OCI-LY3 (cell line): ENCODE results near the gene P2RX2.

Experiments used
- H2AFZ ChIP-seq: fragments of 200-600, 300-600 bp; shearing (Covaris generic); 2 replicates; pipeline ENCODE4 v1.6.0; 2014; ENCODE audit warnings: antibody characterized with exemption, low read depth, low read length
- H3K27ac ChIP-seq: fragments of 200-600, 300-600 bp; sonication (generic); 2 replicates; pipeline ENCODE4 v1.5.1; 2014; ENCODE audit warnings: mild to moderate bottlenecking, low read length, moderate library complexity, mixed read lengths
- H3K27me3 ChIP-seq: fragments of 200-600, 300-600 bp; sonication (generic); 2 replicates; pipeline ENCODE4 v1.6.1; 2014; ENCODE audit warnings: low read depth, low read length, mixed read lengths
- H3K36me3 ChIP-seq: fragments of 200-600, 300-600 bp; sonication (generic); replicated peaks from 2 replicates; pipeline ENCODE3; 2014; ENCODE audit warnings: low read depth, low read length, mixed read lengths
- H3K4me1 ChIP-seq: fragments of 300-600, 200-600 bp; sonication (generic); 2 replicates; pipeline ENCODE4 v1.6.1; 2014; ENCODE audit warnings: low read length, mixed read lengths
- H3K4me2 ChIP-seq: fragments of 200-600, 300-600 bp; sonication (generic); 2 replicates; pipeline ENCODE4 v1.6.1; 2014; ENCODE audit warnings: low read length, mixed read lengths
- H3K4me3 ChIP-seq: fragments of 300-600, 200-600 bp; sonication (generic); 2 replicates; pipeline ENCODE4 v1.5.1; 2014; ENCODE audit warnings: antibody characterized with exemption, mild to moderate bottlenecking, low read length, moderate library complexity
- H3K79me2 ChIP-seq: fragments of 300-600, 200-600 bp; shearing (Covaris generic); 2 replicates; pipeline ENCODE4 v1.6.1; 2014; ENCODE audit warnings: mild to moderate bottlenecking, low read length, mixed read lengths
- H3K9ac ChIP-seq: fragments of 300-600, 200-600 bp; shearing (Covaris generic); 2 replicates; pipeline ENCODE4 v1.6.0; 2014; ENCODE audit warnings: mild to moderate bottlenecking, low read length, moderate library complexity
- H3K9me3 ChIP-seq: fragments of 200-600, 300-600 bp; shearing (Covaris generic); 2 replicates; pipeline ENCODE4 v1.6.1; 2014; ENCODE audit warnings: low read length, mixed read lengths; ENCODE audit not compliant: insufficient read depth
- H4K20me1 ChIP-seq: fragments of 200-600, 300-600 bp; sonication (generic); 2 replicates; pipeline ENCODE4 v1.6.1; 2016; ENCODE audit warnings: low read length, mixed read lengths; ENCODE audit not compliant: insufficient read depth
- CTCF ChIP-seq: fragments of 200-600, 300-600 bp; sonication (generic); IDR thresholded peaks from 2 replicates; pipeline ENCODE4 v1.5.1; 2014; ENCODE audit warnings: antibody characterized with exemption, low read length, low read depth
- EZH2phosphoT487 ChIP-seq: fragments of 200-600 bp; shearing (Covaris generic); IDR thresholded peaks from 2 replicates; pipeline ENCODE4 v1.6.1; 2018; ENCODE audit warnings: antibody characterized with exemption, mixed run types, low read depth

P2RX2 gene

GRCh38 chr12:132571051-132571450 lies 47.5 kb upstream of the P2RX2 start:
- Histone ChIP-seq H3K79me2 (peaks cover 18% of the 10 kb centered on the region), H2AFZ (no peak overlapping the region), H3K27me3 (no peaks in the 10 kb centered on the region), H4K20me1 (peaks cover 25% of the 10 kb centered on the region), H3K9me3 (no peaks in the 10 kb centered on the region), H3K4me1 (peaks cover 8% of the 10 kb centered on the region), H3K9ac (no peak overlapping the region), H3K4me3 (no peak overlapping the region), H3K27ac (no peak overlapping the region), H3K36me3 (peaks cover 24% of the 10 kb centered on the region), H3K4me2 (no peak overlapping the region)
- TF ChIP-seq EZH2phosphoT487 (no peak), CTCF (no peak)

- peaks cover 13% of the 10 kb centered on the region for H3K4me1 ChIP-seq
- no peak overlapping the region for H3K4me3 ChIP-seq
- no peaks in the 10 kb centered on the region for H3K9me3 ChIP-seq
- no peak for TF ChIP-seq CTCF
- no peak for TF ChIP-seq EZH2phosphoT487
- no peaks in the 10 kb centered on the region for H3K27me3 ChIP-seq
- no peak overlapping the region for H3K4me2 ChIP-seq
- peaks cover 14% of the 10 kb centered on the region for H3K79me2 ChIP-seq
- H2AFZ ChIP-seq: no peak overlapping the region
- H3K9ac ChIP-seq: no peak overlapping the region
- no peak overlapping the region for H3K27ac ChIP-seq
- H3K36me3 ChIP-seq: peaks cover 28% of the 10 kb centered on the region
- H4K20me1 ChIP-seq: peaks cover 21% of the 10 kb centered on the region
Measured at GRCh38 chr12:132571598-132571997, 47.0 kb upstream of the P2RX2 start.

GRCh38 chr12:132572106-132572505 lies 46.5 kb upstream of the P2RX2 start:
- Histone ChIP-seq H3K36me3 (peaks cover 33% of the 10 kb centered on the region), H4K20me1 (peaks cover 16% of the 10 kb centered on the region), H3K4me2 (no peak overlapping the region), H3K27me3 (no peaks in the 10 kb centered on the region), H3K4me1 (peaks cover 18% of the 10 kb centered on the region), H3K9ac (no peak overlapping the region), H3K27ac (no peak overlapping the region), H3K79me2 (peaks cover 9% of the 10 kb centered on the region; the same call in 1 of the 2 replicates), H3K4me3 (no peak overlapping the region), H2AFZ (no peak overlapping the region), H3K9me3 (no peaks in the 10 kb centered on the region)
- TF ChIP-seq EZH2phosphoT487 (no peak), CTCF (no peak)

GRCh38 chr12:132572801-132573760 lies 45.5 kb upstream of the P2RX2 start:
- no peaks in the 10 kb centered on the region; the same call in 1 of the 2 replicates for H3K79me2 ChIP-seq
- no peak overlapping the region for H2AFZ ChIP-seq
- peaks cover 41% of the 10 kb centered on the region for H3K36me3 ChIP-seq

More at GRCh38 chr12:132572801-132573760, 45.5 kb upstream of the P2RX2 start:
- Histone ChIP-seq H3K27me3 (no peaks in the 10 kb centered on the region), H3K27ac (no peak overlapping the region), H3K4me2 (no peak overlapping the region), H3K9ac (no peak overlapping the region), H3K4me1 (peaks cover 18% of the 10 kb centered on the region), H4K20me1 (peaks cover 6% of the 10 kb centered on the region), H3K4me3 (no peak overlapping the region), H3K9me3 (no peaks in the 10 kb centered on the region)
- TF ChIP-seq CTCF: no peak
- no peak for TF ChIP-seq EZH2phosphoT487
